A549 (cell line): ENCODE data around the gene HDDC2. TPM values are rescaled to one million over a fixed set of nuclear protein-coding genes. Genes with fewer than 3 reads are reported as not detected.

ENCODE experiments used
- ATAC-seq, 2 experiments: fragments of 200-7000 bp in 1 of 2; fragments of >200 bp in 1 of 2; cut with Nextera tagmentation in 1 of 2; cut with Tn5 transposase in 1 of 2; 3 replicates each; pipeline versions ENCODE4 v1.8.0 to v1.9.1; 2018 to 2020; ENCODE audit warnings: mild to moderate bottlenecking in 1 of 2, moderate library complexity in 1 of 2
- CTCF ChIA-PET: fragments of 300-600 bp; sonication (Branson Sonifier 250); formaldehyde crosslinking; extraction: SDS; loops from one replicate; lab custom pipeline; 2021; ENCODE audit warnings: antibody characterized with exemption, inconsistent platforms; lab: Yijun Ruan, JAX
- POLR2A ChIA-PET: fragments of 350-600 bp; formaldehyde crosslinking; extraction: SDS; loops from one replicate; lab custom pipeline; 2021; ENCODE audit warnings: antibody characterized with exemption, inconsistent platforms; lab: Yijun Ruan, JAX
- DNase-seq, 2 experiments: peaks; one replicate each; pipeline versions ENCODE4 v3.0.0 to v3.0.0-alpha.2; 2011 to 2016; ENCODE audit warnings: low read depth in 1 of 2, low spot score in 1 of 2
- FAIRE-seq: peaks from 2 replicates; lab custom pipeline; 2011; peaks lifted over from hg19 to GRCh38; lab: Jason Lieb, UNC
- H3K27ac ChIP-seq, 2 experiments: fragments of >200 bp; sonication (Bioruptor Twin); formaldehyde crosslinking; 3 replicates each; pipeline ENCODE4 v1.5.1; 2016 to 2017
- H3K4me1 ChIP-seq: fragments of >200 bp; sonication (Bioruptor Twin); formaldehyde crosslinking; 3 replicates; pipeline ENCODE4 v1.6.1; 2016
- H3K4me2 ChIP-seq: fragments of >200 bp; sonication (Bioruptor Twin); formaldehyde crosslinking; 3 replicates; pipeline ENCODE4 v1.6.1; 2016
- H3K4me3 ChIP-seq: fragments of >200 bp; sonication (Bioruptor Twin); formaldehyde crosslinking; 3 replicates; pipeline ENCODE4 v1.5.1; 2016
- H3K9me3 ChIP-seq: fragments of >200 bp; sonication (Bioruptor Twin); formaldehyde crosslinking; 3 replicates; pipeline ENCODE4 v1.6.1; 2016
- BHLHE40 ChIP-seq: IDR thresholded peaks from 2 replicates; pipeline ENCODE4 v1.6.1; 2012; ENCODE audit warnings: low read depth, low read length, inconsistent platforms
- CBX8 ChIP-seq: fragments of 200-600 bp; sonication (generic); IDR thresholded peaks from 2 replicates; pipeline ENCODE4 v1.6.1; 2016
- CEBPB ChIP-seq, 2 experiments: fragments of >200 bp in 1 of 2; sonication (Bioruptor Twin) in 1 of 2; formaldehyde crosslinking in 1 of 2; IDR thresholded peaks; 2 replicates each; pipeline ENCODE4 v1.6.1; 2012 to 2016
- CHD4 ChIP-seq: fragments of 200-600 bp; sonication (generic); IDR thresholded peaks from 2 replicates; pipeline ENCODE4 v1.6.1; 2016; ENCODE audit warnings: antibody characterized with exemption, mild to moderate bottlenecking, borderline replicate concordance
- E2F6 ChIP-seq: IDR thresholded peaks from 2 replicates; pipeline ENCODE4 v1.6.1; 2012; ENCODE audit warnings: low read depth, borderline replicate concordance
- EHF ChIP-seq: fragments of 250-450 bp; sonication (Bioruptor Pico); IDR thresholded peaks from 2 replicates; pipeline ENCODE4 v1.5.0; 2020; ENCODE audit warnings: mild to moderate bottlenecking
- EP300 ChIP-seq, 2 experiments: fragments of >200 bp; sonication (Bioruptor Twin); formaldehyde crosslinking; IDR thresholded peaks; 2 replicates in 1 of 2; 3 replicates in 1 of 2; pipeline ENCODE4 v1.6.1; 2016 to 2017
- ESRRA ChIP-seq: fragments of 150-350 bp; IDR thresholded peaks from 2 replicates; pipeline ENCODE4 v1.6.1; 2014; ENCODE audit warnings: mild to moderate bottlenecking, low read length, borderline replicate concordance
- FOSB ChIP-seq: fragments of 250-450 bp; sonication (Bioruptor Pico); IDR thresholded peaks from 2 replicates; pipeline ENCODE4 v1.5.0; 2020; ENCODE audit warnings: mild to moderate bottlenecking, moderate library complexity
- HDAC2 ChIP-seq: fragments of 200-600 bp; sonication (generic); IDR thresholded peaks from 2 replicates; pipeline ENCODE4 v1.6.1; 2016
- HES2 ChIP-seq: fragments of >200 bp; sonication (Bioruptor Twin); formaldehyde crosslinking; IDR thresholded peaks from 2 replicates; pipeline ENCODE4 v1.6.1; 2016
- HEYL ChIP-seq: fragments of 250-450 bp; sonication (Bioruptor Pico); IDR thresholded peaks from 2 replicates; pipeline ENCODE4 v1.8.0; 2021; ENCODE audit warnings: mild to moderate bottlenecking, moderate library complexity
- HOXB5 ChIP-seq: fragments of 250-450 bp; sonication (Bioruptor Pico); IDR thresholded peaks from 2 replicates; pipeline ENCODE4 v1.5.0; 2020; ENCODE audit warnings: mild to moderate bottlenecking, moderate library complexity
- JUN ChIP-seq, 2 experiments: fragments of >200 bp; sonication (Bioruptor Twin); formaldehyde crosslinking; IDR thresholded peaks; 2 replicates in 1 of 2; 3 replicates in 1 of 2; pipeline ENCODE4 v1.6.1; 2016 to 2017
- JUNB ChIP-seq: fragments of >200 bp; sonication (Bioruptor Twin); formaldehyde crosslinking; IDR thresholded peaks from 2 replicates; pipeline ENCODE4 v1.6.1; 2016
- MAX ChIP-seq: IDR thresholded peaks from 2 replicates; pipeline ENCODE4 v1.6.1; 2012
- PBX3 ChIP-seq: IDR thresholded peaks from 2 replicates; pipeline ENCODE4 v1.6.1; 2012
- PHF8 ChIP-seq: fragments of 200-600 bp; sonication (generic); IDR thresholded peaks from 2 replicates; pipeline ENCODE4 v1.6.1; 2016; ENCODE audit warnings: low read depth, mild to moderate bottlenecking, antibody characterized with exemption, moderate library complexity, borderline replicate concordance
- POLR2AphosphoS2 ChIP-seq: conservative IDR thresholded peaks from 2 replicates; pipeline ENCODE4 v1.6.1; 2012; ENCODE audit warnings: low read length, improper control_type of control experiment, inconsistent platforms
- RNF2 ChIP-seq: fragments of 200-600 bp; sonication (generic); IDR thresholded peaks from 2 replicates; pipeline ENCODE4 v1.6.1; 2016; ENCODE audit warnings: low read depth, mild to moderate bottlenecking, antibody characterized with exemption, moderate library complexity, borderline replicate concordance
- SMC3 ChIP-seq: fragments of >200 bp; sonication (Bioruptor Twin); formaldehyde crosslinking; IDR thresholded peaks from 3 replicates; pipeline ENCODE4 v1.6.1; 2018; ENCODE audit warnings: inconsistent platforms
- ZNF302 ChIP-seq: fragments of 250-450 bp; sonication (Bioruptor Pico); IDR thresholded peaks from 2 replicates; pipeline ENCODE4 v1.9.0; 2021; ENCODE audit warnings: inconsistent platforms, mild to moderate bottlenecking, moderate library complexity
- WGBS: methylation state at CpG from one replicate; pipeline ENCODE4 v1.1.6; 2017; ENCODE audit errors: missing lambda C conversion rate; 5-methylcytosine and 5-hydroxymethylcytosine counted together
- polyA plus RNA-seq, 4 experiments: library from polyadenylated mRNA; depleted of rRNA in 3 of 4; stranded (reverse); fragments of >200 nt; fragmentation: RNase III in 1 of 4; extraction: RNeasy Plus Mini Kit Qiagen cat#74134 plus additional on column Dnase treatment in 1 of 4; gene quantifications; 2 replicates in 3 of 4; 3 replicates in 1 of 4; pipeline ENCODE4 v1.2.3, GENCODE V29; 2011 to 2017

Gene HDDC2
- polyA plus RNA-seq, 2 of the 4 experiments (the other 2 are of a cell fraction): 107 to 216 TPM

- CTCF ChIA-PET: no interaction called here
- no peak for FAIRE-seq
- ATAC-seq: no peak
- WGBS: 89% methylated on average over 4 of the region's 4 CpGs
- no peak for DNase-seq
- H3K4me1 ChIP-seq: peaks cover 30% of the 10 kb centered on the region
- H3K4me2 ChIP-seq: no peak overlapping the region
- POLR2A ChIA-PET: no interaction called here
- no peak overlapping the region for H3K4me3 ChIP-seq
- peaks cover 2% of the 10 kb centered on the region; the same call in 2 of the 3 replicates for H3K9me3 ChIP-seq
- H3K27ac ChIP-seq: peak overlapping the region in 1 of 2 experiments; percentile 79; a peak in 3 of 6 replicates
- no peak for TF ChIP-seq CHD4
- TF ChIP-seq SMC3: no peak
- no peak for TF ChIP-seq HDAC2
- no peak for TF ChIP-seq RNF2
- TF ChIP-seq POLR2AphosphoS2: no peak
- TF ChIP-seq ESRRA: no peak
- TF ChIP-seq FOSB: no peak
- no peak for TF ChIP-seq E2F6
- no peak for TF ChIP-seq JUNB
- TF ChIP-seq HOXB5 (CRISPR knock-in tag): no peak
- no peak for TF ChIP-seq ZNF302 (CRISPR knock-in tag)
- TF ChIP-seq EHF (CRISPR knock-in tag): no peak
- TF ChIP-seq EP300 (IDR thresholded peaks at IDR 0.05): no peak
These were observed 64.0 kb downstream of the HDDC2 start for GRCh38 chr6:125237764-125238163.

GRCh38 chr6:125236536-125237327 is 65.0 kb downstream of the HDDC2 start:
- CTCF ChIA-PET: no interaction called here

GRCh38 chr6:125233202-125233601 is 68.6 kb downstream of the HDDC2 start:
- DNase-seq: no peak
- Histone ChIP-seq H3K27ac (no peak overlapping the region), H3K4me3 (no peak overlapping the region)
- POLR2A ChIA-PET: no interaction called here
- ATAC-seq: no peak
- no peak for TF ChIP-seq HEYL
- TF ChIP-seq PBX3: no peak
- no peak for TF ChIP-seq HES2
- TF ChIP-seq SMC3: no peak
- TF ChIP-seq MAX: no peak
- TF ChIP-seq PHF8: no peak
- TF ChIP-seq, all 56 proteins: peak for 0
- no peaks in the 10 kb centered on the region for H3K9me3 ChIP-seq
- no peak for FAIRE-seq
- peaks cover 37% of the 10 kb centered on the region for H3K4me1 ChIP-seq
- CTCF ChIA-PET: no interaction called here
- 68% methylated on average over 3 of the region's 3 CpGs for WGBS
- H3K4me2 ChIP-seq: no peak overlapping the region

More at GRCh38 chr6:125236536-125237327, 65.0 kb downstream of the HDDC2 start:
- FAIRE-seq (no peak), DNase-seq (peak; percentile 6 to 27), ATAC-seq (peak in 1 of 2 experiments; percentile 62; a peak in 4 of 6 replicates)
- POLR2A ChIA-PET: no interaction called here
- WGBS: 68% methylated on average over 5 of the region's 5 CpGs
- Histone ChIP-seq H3K4me3 (no peak overlapping the region), H3K9me3 (peaks cover 2% of the 10 kb centered on the region; the same call in 2 of the 3 replicates), H3K4me1 (peaks cover 37% of the 10 kb centered on the region), H3K27ac (peak overlapping the region; percentile 49 to 79), H3K4me2 (peak overlapping the region; percentile 38)
- TF ChIP-seq CBX8 (no peak), CEBPB (IDR thresholded peaks at IDR 0.05) (peak; percentile 83 to 87), JUN (IDR thresholded peaks at IDR 0.05) (0 out of 5 replicates have a peak, but pooled peaks of 1 of the 2 experiments have one; percentile 19), BHLHE40 (peak; percentile 59; the same call in 1 of the 2 replicates)
